GM21786 (cell line): Measurements from ENCODE around the gene CYP26C1.

ENCODE experiments used
- ATAC-seq: cut with Tn5 transposase; IDR thresholded peaks from one replicate; pipeline ENCODE4 v1.9.1; 2021; ENCODE audit not compliant: unreplicated experiment

The CYP26C1 gene

DNA sequence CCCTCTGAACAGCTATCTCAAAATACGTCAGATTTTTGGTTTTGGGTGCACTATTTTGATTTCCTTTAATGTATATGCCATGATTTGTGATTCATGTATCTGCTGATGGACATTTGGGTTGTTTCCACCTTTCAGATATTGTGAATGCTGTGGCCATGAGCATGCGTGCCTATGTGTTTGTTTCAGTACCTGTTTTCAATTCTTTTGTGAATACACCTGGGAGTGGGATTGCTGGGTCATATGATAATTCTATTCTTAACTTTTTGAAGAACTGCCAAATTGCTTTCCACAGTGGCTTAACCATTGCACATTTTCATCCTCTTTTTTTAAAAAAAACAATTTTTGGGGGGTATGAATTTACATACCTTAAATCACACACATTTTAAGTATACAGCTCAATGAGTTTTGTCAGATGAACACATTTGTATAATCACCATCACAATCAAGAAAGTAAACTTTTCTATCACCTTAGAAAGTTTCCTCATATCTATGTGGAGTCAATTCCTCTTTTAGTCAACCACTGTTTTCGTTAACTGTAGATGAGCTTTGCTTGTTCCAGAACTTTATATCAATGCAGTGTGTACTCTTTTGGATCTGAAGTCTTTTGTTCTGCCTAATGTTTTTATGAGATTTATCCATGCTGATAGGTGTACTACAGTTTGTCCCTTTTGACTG, 50.0 kb downstream of the CYP26C1 start:
- ATAC-seq = peak; percentile 77

DNA sequence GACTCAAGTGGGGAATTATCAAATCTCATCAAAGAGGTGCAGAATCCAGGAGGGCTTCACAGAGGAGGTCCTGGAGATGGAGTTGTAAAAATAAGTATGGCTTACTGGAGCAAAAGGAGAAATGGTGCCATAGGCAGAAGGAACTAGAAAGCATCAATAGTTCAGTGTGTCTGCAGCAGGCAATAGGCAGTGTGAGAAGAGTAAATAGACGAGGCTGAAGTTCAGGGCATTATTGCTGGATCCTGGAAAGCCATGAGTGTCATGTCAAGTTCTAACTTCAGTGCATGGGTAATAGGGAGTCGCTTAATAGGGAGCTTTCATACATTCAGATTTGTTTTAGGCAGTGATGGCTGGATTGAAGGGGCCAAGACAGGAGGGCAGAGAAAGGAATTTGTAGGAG, 52.4 kb downstream of the CYP26C1 start:
- ATAC-seq = no peak

DNA sequence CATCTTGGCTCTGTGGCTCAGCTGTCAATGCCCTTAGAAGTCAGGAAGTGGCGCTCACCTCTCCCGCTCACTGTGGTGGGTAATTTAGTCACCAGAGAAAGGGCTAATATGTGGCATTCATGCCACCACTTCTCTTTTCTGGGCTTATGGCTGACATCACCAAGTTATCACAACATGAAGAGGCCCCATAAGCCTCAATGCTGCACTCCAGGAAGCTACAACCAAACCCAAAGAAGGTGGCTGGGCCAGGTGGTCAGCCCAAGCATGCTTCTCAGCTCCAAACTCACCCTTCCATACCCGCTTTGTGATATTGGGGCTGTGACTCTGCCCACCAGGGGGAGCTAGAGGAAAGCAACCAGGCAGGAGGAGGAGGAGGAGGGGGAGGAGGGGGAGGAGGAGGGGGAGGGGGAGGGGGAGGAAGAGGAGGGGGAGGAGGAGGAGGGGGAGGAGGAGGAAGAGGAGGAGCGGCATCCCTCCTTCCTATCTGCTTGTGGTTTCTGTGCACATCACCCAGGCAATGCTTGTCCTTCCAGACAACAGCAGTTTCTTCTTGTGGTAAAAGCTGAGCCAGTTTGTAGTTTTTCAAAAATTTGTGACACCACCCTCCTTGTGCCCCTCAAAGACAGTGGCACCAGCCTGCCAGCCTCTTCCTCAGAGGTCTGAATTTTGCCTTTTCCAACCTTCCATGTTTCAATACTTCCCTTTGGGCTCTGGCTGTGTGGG, 55.2 kb downstream of the CYP26C1 start:
- ATAC-seq = peak; percentile 66
